GM19372 (cell line): ENCODE data around the gene FYN.
A peak's percentile ranks its signal among the peaks of the same experiment; 100 is the strongest.

Experiments used
- ATAC-seq: cut with Tn5 transposase; IDR thresholded peaks from one replicate; pipeline ENCODE4 v1.9.1; 2021; ENCODE audit warnings: mild to moderate bottlenecking, low read depth, moderate library complexity; ENCODE audit not compliant: unreplicated experiment

Gene FYN

DNA sequence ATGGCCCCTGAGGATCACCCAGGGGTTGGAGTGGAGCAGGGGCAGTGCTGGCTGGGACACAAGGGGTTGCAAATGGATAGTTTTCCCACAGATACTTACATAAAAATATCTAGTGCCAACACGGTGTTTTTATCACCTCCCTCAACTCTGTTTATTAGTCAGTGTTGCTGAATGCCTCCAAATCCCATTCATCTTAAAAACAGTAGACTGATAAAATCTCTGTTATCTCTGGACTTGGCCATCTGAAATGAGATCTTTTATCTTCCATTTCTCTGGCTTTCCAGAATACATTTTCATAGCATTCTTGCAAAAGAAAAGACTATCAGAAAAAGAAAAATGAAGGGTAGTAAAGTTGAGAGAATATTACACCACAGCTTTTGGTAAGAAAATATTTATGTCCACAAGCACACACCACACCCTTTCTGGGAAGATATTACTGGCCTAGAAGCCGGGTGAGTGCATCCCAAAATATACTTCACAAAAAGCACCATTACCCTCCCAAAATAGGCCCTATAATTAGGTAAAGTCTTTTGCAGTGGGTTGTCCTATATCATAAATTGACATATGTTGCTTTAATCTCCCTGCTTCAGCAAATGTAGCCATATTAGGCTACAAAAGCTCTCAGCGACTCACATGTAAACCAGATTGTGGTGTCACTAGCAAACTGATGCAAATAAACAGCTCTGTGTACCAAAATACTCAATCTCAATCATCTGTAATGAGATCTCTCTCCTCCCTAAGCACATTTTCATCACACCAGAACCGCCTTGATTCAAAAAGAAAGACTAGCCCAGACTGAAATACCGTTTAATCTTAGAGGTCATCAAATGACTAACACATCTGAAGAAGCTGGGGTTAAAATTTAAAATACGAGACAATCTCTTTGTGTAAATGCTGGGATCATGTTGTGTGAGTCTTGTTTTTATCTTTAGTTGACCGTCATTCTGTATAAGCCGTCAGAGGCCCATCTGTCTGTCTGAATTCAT lies 96.7 kb downstream of the FYN start:
- no peak for ATAC-seq

DNA sequence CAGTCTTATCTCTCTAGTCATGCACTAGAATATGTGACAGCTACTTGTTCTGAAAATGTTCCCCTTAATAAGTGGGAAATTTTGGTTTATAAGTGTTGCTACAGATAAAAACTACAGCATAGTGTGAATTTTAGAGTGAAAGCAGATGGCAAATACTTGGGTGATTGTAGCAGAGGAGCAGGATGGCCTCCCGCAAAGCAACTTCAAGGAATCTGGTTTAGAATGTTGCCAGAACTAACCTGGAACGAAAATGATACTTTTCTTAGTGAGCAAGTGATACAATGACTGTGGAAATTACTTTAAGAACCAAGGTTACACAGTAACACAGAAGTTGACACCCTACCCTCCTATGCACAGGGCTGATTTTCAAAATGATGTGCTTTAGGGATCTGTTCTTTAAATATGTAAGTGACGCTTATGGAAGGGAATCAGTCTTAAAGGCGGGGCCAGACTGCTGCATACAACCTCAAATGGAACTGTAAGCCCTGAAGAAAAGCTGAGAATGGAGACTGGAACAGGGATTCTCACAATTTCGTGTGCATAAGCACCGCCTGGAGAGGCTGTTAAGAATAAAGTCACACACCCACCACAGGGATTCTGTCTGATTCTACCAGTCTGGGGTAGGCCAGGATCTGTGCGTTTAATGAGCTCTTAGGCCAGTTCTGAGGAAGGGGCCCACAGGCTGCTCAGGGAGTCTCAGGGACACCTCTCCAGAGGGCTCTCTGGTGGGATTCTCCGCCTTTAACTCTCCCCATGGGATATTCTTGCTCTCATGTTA lies 97.9 kb downstream of the FYN start:
- ATAC-seq: no peak

DNA sequence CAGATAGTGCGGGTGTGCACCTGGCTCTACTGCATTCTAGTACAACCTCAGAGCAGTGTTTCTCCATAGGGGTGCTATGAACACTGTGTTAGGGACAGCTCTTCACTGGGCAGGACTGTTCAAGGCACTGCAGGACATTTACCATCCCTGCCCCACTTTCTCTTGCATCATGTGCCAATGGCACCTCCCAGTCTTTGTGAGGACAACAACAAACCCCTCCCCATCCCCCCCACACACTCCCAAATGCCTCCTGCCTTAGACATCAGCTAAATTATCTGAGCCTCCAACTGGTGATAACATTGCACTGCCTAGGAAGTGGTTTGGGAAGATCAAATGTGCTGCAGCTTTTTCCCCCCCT lies 98.9 kb downstream of the FYN start:
- ATAC-seq: no peak

DNA sequence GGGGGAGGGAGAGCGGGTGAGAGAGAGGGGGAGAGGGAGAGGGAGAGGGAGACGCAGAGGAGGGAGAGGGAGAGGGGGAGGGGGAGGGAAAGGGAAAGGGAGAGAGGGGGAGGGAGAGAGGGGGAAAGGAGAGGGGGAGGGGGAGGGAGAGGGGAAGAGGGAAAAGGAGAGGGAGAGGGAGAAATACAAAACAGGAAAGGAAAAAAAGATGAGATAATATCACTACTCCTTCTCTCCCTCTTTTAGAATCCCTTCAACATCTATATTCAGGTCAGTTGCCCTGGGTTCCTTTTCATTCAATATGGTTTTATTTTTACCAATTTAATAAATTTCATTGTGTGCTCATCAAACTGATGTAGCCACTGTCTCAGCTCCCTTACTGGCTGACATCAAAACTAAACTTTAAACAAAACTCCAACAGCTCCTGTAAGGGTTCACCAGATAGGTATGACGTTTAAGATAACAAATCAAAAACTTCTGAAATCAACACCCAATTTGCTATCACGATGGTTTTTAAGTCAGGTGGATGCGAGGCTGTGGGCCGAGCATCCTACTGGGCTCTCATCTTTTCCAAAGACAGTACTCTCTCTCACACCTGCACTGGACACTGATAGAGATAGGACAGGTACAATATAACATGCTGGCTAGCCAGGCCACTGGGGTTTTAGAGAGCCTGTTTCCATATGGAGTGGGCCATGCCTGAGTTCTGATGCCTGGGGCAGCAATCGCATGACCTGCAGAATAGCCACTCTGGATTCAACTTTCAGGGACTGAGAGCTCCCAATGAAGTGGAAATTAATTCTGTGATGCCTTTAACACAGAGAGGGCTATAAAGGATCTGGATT lies 99.5 kb downstream of the FYN start:
- ATAC-seq: no peak

DNA sequence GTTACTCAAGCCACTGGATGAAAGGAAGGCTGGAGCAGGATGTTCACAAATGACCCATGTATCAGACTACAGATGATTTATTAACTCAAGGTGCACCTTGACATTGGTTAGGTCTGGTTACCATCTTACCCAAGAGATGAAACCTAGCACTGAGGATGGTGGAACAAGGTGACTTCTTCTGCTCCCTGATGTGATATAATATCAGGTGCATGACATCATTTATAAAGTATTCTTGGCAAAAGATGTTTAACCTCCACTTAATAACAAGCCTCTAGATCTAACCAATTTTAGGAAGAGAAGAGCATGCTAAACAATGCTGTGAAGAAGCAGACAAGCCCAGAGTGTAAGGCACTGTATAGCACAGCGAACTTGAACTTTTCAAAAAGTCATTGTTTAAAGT lies 100.9 kb downstream of the FYN start:
- no peak for ATAC-seq

DNA sequence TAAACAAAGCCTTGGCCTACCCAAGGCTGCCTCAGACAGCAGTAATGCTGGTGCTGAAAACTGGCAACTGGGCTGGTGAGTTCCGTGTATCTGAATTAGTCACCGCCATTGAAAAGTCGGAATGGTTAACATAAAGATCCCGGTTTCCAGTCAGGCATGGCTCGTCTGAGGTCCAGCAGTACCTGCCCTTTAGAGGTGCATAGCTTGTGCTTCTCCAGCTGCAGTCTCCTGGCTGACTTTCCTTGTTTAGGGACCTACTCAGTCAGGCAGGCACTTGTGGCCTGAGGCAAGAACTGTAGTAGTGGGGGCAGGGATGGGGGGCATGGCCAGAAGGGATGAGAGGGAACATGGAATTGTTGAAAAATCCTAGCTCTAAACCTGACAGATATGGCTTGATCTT lies 101.6 kb downstream of the FYN start:
- no peak for ATAC-seq

DNA sequence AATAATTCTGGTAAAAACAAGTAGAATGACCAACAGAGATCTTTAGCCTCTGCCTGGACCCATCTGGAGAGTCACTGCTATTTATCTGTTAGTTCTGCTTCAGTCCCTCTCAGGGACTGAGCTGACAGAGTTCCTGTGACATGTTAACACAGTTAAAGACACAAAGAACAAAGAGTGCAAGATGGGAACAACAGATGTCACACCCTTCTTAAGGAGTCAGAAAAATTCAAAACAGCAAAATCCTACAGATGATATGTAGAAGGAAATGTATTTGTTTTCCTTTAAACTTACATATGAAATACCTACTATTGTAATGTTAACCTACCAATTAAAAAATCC lies 102.2 kb downstream of the FYN start:
- ATAC-seq: no peak

DNA sequence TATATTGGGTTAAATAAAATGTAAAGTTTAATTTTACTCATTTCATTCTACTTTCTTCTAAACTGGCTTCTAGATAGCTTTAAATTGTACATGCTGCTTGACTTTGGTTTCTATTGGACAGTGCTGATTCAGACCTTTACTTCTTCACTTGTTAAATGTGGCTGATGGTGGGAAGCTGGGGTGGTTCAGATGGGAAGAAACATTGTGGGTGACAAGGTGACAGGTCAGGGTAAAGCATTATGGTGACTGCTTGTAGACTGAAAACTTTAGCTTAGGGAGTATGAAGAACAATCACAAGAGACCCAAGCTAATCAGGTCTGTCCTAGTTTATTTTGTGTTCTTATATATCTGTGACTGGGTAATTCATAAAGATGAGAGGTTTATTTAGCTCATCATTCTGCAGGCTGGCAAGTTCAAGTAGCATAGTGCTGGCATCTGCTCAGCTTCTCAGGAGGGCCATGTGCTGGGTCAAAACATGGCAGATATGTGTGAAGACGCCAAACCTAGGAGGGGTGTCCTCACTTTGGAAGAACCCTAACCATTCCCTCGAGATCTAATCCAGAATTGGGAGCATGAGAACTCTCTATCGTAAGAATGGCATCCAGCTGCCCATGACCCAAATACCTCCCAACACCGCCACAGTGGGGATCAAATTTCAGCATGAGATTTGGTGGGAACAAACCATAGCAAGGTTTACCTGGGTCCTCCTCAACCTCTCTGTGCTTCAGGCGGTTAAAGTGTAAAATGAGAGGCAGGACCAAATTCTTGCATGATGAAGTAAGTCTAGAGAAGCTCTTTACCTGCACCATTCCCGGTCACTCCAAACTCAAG lies 102.8 kb downstream of the FYN start:
- no peak for ATAC-seq

DNA sequence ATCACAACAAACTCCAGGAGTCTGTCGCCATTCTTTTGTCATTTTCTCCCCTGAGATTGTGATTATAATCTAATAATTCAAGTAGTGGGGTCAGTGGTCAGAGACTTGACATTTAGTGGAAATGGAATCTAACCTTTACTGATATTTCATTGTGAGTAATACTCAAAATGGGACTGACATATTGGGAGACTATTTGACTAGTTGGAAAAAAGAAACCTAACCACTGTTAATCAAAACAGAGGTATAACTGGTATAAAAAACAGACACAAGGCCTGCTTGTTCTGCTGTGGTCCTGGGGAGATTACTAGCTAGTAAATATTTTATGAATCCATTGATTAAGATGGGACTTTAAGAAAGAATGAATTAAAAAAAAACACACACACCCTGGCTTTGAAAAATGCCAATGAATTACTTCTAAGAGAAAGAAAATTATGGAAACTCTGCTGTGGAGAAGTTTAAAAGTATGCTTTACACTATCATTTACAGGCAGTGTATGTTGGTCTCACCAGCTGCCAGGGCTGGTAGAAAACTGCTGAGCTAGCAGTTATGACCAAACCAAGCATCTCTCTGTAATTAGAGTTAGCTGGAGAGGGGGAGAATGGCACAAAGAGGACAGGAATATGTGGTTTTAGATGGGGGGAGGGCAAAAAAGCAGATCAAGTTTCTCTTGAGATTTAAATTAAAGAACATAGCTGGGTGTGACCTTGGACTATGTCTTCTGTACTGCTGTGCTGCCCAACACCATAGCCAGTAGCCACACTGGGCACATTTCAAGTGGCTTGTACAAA lies 103.7 kb downstream of the FYN start:
- ATAC-seq: no peak

DNA sequence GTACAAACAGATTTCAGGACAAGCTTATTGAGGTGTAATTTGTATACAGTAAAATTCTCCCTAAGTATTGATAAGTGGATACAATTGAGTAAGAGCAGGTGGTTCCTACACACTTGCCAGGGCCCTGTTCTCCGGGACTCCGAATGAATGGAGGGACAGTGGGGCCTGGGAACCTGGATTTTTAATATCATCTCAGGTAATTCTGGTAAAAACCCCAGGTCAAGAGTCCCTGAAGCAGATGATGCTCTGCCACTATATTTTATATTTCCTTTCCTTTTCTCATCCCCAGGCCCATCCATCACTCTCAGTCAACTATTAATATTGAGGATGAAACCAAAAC lies 104.9 kb downstream of the FYN start:
- ATAC-seq: no peak

DNA sequence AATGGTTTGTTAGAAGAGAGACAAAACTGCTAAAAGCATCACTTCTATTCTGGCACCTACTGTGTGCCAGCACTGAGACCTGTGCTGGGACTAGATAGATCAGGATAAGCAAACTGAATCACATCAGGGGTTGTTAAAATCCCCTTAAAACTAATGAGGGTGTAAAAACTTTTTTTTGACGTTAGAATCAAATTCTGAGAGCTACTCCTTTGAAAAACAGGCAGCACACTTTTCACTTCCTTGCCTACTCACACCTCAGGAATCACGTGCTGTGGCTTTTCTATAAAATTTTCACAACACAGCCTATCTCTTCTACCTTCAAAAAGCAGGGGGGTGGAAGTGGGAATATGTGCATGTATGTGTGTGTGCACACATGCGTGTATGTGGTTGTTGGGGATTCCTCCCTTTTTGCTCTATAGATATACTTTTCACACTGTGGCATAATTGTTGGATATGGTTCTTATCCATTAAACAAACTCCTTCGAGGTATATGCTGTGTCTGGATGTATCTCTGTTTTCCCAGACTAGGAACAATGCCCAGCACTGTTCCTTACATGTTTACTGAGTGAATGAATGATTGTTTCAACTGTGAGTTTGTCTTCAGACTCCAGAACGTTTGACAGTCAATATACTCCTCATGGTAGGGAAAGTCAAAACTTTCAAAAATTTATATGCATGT lies 105.4 kb downstream of the FYN start:
- no peak for ATAC-seq

DNA sequence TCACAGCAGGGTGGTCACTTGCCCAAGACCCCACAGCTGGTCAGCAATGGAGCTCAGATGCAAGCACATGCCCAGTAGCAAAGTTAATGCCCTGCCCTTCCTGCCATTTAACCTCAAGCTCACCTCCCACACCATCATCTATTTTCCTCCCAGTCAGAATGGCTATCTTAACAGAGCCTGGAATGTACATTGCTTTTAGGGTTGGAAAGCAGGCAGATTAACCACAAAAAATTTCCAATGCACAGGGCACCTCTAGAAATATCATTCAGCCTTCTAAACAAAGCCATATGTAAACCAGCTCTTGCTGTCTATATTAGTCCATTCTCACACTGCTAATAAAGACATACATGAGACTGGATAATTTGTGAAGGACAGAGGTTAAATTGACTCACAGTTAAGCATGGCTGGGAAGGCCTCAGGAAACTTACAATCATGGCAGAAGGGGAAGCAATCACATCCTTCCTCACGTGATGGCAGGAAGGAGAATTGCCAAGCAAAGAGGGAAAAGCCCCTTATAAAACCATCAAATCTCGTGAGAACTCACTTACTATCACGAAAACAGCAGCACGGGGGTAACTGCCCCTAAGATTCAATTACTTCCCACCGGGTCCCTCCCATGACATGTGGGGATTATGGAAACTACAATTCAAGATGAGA lies 106.9 kb downstream of the FYN start:
- ATAC-seq: no peak

DNA sequence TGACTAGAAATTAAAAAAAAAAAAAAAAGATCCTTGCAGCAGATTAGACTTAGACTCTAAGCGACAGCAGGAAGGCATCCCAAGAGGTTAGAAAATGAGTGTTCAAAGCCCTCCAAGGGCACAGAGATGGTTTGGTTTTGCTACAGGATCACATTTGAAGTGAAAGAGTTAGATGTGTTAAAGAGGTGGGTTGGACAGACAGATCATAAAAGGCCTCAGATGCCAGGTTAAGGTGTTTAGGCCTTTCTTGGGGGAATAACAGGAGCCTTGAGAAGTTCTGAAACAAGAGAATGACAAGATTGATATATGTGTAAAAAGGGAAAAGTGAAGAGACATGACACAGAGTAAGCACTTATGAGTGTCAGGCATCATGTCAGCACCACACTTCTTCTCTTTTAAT lies 107.5 kb downstream of the FYN start:
- ATAC-seq: no peak

DNA sequence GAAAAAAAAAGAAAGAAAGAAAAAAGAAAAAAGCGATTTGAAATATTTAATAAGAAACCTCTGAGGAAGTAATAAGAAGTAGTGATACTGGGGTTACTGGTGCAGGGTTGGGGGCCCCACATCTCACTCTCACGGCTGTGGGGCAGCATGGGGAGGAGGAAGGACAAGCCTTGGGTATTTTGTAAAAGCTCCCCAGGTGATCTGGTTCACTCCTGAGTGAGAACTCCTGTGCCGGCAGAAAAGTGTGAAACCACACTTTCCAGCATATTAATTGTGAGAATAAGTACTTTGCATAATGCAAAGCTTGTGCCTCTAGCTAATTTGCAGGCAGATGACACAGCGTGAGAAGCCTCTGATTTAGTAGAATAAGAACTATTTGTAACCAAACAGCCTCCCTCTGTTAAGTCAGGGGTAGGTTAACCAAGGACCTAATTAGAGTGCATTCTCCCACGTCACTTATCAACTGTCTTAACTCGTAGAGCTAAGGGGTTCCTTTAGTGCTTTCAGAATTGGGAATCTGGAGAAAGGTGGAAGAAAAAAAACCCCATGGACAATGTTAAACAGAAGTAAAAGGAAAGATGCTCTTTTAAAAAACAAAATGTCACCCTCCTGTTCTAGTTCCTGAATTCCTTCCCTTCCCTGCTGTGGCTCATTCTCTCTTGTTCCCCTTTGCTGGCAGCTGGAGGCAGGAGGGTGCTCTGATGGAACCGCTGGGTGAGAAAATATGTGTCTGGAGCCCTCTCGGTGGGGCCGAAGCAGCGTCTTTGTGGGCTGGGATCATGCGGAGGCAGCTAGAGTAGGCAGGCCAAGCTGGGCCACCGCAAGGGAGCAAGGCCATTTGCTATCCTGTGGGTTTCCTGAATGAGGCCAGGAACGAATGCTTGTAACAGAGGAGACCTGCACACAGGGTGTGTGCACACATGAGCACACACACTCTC lies 108.7 kb downstream of the FYN start:
- ATAC-seq: peak; percentile 69

DNA sequence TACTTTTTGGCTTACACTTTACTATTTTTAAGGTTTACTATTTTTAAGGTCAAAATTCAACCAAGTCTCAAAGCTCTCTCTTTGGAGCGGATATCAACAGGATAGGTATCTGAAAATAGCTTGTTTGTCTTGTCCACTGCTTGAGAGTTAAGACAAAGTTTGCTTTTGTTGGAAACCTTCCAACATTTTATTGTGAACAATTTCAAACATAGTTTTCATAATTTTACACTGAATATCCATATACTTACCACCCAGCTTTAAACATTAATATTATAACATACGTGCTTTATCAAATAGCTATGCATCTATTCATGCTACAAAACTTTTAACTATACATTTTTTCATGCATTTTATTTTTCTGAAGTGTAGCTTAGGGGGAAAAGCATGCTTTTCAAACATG lies 109.9 kb downstream of the FYN start:
- ATAC-seq: no peak

DNA sequence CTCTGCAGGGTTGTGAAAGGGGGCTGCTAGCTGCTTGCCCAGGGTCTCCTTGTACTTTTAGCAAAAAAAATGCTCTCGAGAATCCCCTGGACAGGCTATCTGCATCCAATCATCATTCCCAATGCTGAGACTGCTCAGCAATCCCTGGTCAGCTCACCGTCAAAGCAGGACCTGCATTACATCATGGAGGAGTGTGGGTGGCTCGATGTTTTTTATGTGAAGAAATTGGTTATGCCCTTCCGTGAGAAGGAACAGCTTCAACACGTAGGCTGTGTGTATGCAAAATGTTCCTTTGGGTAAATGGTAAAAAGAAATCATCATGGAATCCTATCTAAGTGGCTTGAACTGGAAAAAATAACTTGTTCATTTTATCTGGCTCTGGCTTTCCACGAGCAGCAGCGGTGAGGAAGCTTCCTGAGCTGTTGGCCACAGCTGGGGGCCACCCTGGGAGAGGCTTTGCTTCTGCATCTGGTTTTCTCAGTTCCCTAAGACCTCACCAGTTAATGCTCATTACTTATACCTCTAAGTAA lies 111.4 kb downstream of the FYN start:
- ATAC-seq: peak; percentile 38

DNA sequence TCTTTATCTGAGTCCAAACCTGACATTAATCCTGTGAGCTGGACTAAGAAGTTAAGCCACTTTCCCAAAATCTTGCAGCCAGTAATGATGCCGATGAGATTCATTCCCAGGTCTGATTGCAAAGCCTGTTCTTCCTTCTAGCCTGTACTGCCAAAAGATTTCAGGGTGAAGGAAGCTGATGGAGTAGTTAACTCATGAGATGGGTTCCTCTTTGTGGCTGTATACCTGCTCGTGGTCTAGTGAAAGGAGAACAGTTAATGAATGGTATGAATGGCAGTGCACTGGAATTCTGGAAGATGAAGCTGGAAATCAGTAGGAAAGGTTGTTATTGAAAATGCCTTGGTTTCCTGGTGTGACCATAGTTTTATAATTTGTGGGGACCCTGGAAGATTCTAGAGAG lies 112.0 kb downstream of the FYN start:
- no peak for ATAC-seq
